ENCODE measurements around the gene KLHL12. TPM values are rescaled to one million over a fixed set of nuclear protein-coding genes. Genes with fewer than 3 reads are reported as not detected.

Gene KLHL12
- total RNA-seq, 1 donor from 2014 or later, result 51.1 TPM

GRCh38 chr1:202854787-202855186, 72.2 kb downstream of the KLHL12 start:
- no peaks in the 10 kb centered on the region for H3K27me3 ChIP-seq (ENCODE audit: control insufficient read depth, insufficient read depth, low read length)
- TF ChIP-seq, protein P1, sequence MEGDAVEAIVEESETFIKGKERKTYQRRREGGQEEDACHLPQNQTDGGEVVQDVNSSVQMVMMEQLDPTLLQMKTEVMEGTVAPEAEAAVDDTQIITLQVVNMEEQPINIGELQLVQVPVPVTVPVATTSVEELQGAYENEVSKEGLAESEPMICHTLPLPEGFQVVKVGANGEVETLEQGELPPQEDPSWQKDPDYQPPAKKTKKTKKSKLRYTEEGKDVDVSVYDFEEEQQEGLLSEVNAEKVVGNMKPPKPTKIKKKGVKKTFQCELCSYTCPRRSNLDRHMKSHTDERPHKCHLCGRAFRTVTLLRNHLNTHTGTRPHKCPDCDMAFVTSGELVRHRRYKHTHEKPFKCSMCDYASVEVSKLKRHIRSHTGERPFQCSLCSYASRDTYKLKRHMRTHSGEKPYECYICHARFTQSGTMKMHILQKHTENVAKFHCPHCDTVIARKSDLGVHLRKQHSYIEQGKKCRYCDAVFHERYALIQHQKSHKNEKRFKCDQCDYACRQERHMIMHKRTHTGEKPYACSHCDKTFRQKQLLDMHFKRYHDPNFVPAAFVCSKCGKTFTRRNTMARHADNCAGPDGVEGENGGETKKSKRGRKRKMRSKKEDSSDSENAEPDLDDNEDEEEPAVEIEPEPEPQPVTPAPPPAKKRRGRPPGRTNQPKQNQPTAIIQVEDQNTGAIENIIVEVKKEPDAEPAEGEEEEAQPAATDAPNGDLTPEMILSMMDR (IDR thresholded peaks at IDR 0.05; ENCODE audit: insufficient read depth, low read length, severe bottlenecking), result no peak
- no peak overlapping the region for H3K4me3 ChIP-seq (ENCODE audit: low read depth, low read length)
- DNase-seq (ENCODE audit: low read depth), result no peak
- FAIRE-seq, result no peak
- no peaks in the 10 kb centered on the region for H3K36me3 ChIP-seq (ENCODE audit: control insufficient read depth, insufficient read depth, low read length)

- TF ChIP-seq, protein P1 (IDR thresholded peaks at IDR 0.05; ENCODE audit: insufficient read depth, low read length, severe bottlenecking), result peak; percentile 76
- no peak for FAIRE-seq
- Histone ChIP-seq H3K36me3 (ENCODE audit: control insufficient read depth, insufficient read depth, low read length) (no peaks in the 10 kb centered on the region), H3K27me3 (ENCODE audit: control insufficient read depth, insufficient read depth, low read length) (no peaks in the 10 kb centered on the region), H3K4me3 (ENCODE audit: low read depth, low read length) (no peak overlapping the region)
- DNase-seq (ENCODE audit: low read depth), result peak; percentile 70
Observed at GRCh38 chr1:202852163-202852904, 74.7 kb downstream of the KLHL12 start.

GRCh38 chr1:202850593-202851362, 76.3 kb downstream of the KLHL12 start:
- Histone ChIP-seq H3K36me3 (ENCODE audit: control insufficient read depth, insufficient read depth, low read length) (no peaks in the 10 kb centered on the region), H3K4me3 (ENCODE audit: low read depth, low read length) (no peak overlapping the region), H3K27me3 (ENCODE audit: control insufficient read depth, insufficient read depth, low read length) (no peaks in the 10 kb centered on the region)
- TF ChIP-seq, protein P1 (IDR thresholded peaks at IDR 0.05; ENCODE audit: insufficient read depth, low read length, severe bottlenecking), result no peak
- DNase-seq (ENCODE audit: low read depth) (no peak), FAIRE-seq (no peak)

DNA sequence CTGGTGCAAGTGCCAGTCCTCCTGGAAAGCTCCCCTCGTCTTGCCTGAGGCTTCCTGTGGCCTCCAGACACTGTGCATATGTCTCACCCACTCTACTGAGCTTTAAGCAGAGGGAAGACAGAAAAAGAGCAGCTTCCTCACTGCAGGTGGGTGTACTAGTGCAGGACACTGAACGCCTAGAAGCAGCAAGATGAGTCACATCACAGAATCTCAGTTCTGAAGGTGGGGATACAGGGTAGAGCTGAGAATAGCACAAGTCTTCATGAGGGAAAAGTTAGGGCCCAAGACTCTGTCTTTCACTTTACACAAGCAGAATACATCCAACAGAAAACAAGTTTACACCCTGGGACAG, 78.9 kb downstream of the KLHL12 start:
- TF ChIP-seq, protein P1 (IDR thresholded peaks at IDR 0.05; ENCODE audit: insufficient read depth, low read length, severe bottlenecking), result no peak
- Histone ChIP-seq H3K27me3 (ENCODE audit: control insufficient read depth, insufficient read depth, low read length) (no peaks in the 10 kb centered on the region), H3K4me3 (ENCODE audit: low read depth, low read length) (no peak overlapping the region), H3K36me3 (ENCODE audit: control insufficient read depth, insufficient read depth, low read length) (no peaks in the 10 kb centered on the region)
- DNase-seq (ENCODE audit: low read depth), result peak; percentile 20
- FAIRE-seq, result no peak

DNA sequence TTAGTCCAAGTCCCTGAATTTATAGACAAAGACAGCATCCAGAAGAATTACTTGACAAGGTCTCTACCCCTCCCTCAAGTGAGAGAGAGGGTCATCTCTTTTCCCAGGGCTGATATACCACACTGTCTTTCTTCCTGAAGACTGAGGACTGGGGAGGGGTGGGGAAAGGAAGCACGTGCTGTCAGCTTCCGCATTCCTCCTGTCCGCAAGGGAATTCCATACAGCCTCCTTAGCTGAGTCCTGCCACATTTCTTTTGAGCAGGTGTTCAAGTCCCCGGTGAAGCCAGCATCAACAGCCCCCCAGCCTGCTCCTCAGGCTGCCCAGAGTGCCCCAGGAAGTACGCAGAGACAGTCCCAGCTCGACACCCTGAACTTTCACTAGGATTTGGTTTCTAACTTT, 82.1 kb downstream of the KLHL12 start:
- no peaks in the 10 kb centered on the region for H3K36me3 ChIP-seq (ENCODE audit: control insufficient read depth, insufficient read depth, low read length)
- DNase-seq (ENCODE audit: low read depth) (peak; percentile 18), FAIRE-seq (no peak)
- H3K4me3 ChIP-seq (ENCODE audit: low read depth, low read length), result no peak overlapping the region
- no peaks in the 10 kb centered on the region for H3K27me3 ChIP-seq (ENCODE audit: control insufficient read depth, insufficient read depth, low read length)
- TF ChIP-seq, protein P1 (IDR thresholded peaks at IDR 0.05; ENCODE audit: insufficient read depth, low read length, severe bottlenecking), result no peak

Measured in bronchial epithelial cell (primary cell).